Fibroblast of lung (primary cell): Measurements from ENCODE around the gene TMEM179.

Experiments
- EZH2 ChIP-seq: IDR thresholded peaks from 2 replicates; pipeline ENCODE4 v1.5.1; 2012; ENCODE audit warnings: low read length, control low read depth, mild to moderate bottlenecking; ENCODE audit errors: missing control alignments
- TF ChIP-seq, protein P1 (sequence below), 2 donors: IDR thresholded peaks in 1 of 2; conservative IDR thresholded peaks in 1 of 2; 1 replicate in 1 of 2; 2 replicates in 1 of 2; pipeline ENCODE4 v1.5.1; 2011 to 2012; ENCODE audit warnings: low read length in 2 of 2, control low read depth in 1 of 2, inconsistent platforms in 1 of 2, low read depth in 1 of 2, mild to moderate bottlenecking in 1 of 2

DNA sequence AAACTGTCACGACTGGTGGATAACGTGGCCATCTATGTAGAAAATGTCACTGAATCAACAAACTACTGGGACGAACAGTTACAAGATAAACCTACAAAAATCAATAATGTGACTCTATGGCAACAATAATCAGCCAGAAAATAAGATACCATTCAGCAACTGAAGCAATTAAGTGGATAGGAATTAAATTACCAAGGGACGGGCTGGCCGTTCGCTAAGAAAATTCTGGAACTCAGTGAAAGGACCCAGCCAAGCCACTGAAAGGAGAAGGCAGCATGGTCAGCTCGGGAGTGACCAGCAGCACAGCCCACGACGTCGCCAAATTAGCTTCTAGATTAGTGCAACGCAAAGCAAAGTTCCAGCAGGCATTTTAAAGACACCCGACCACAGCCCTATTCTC, 33.6 kb upstream of the TMEM179 start:
- TF ChIP-seq, protein P1, sequence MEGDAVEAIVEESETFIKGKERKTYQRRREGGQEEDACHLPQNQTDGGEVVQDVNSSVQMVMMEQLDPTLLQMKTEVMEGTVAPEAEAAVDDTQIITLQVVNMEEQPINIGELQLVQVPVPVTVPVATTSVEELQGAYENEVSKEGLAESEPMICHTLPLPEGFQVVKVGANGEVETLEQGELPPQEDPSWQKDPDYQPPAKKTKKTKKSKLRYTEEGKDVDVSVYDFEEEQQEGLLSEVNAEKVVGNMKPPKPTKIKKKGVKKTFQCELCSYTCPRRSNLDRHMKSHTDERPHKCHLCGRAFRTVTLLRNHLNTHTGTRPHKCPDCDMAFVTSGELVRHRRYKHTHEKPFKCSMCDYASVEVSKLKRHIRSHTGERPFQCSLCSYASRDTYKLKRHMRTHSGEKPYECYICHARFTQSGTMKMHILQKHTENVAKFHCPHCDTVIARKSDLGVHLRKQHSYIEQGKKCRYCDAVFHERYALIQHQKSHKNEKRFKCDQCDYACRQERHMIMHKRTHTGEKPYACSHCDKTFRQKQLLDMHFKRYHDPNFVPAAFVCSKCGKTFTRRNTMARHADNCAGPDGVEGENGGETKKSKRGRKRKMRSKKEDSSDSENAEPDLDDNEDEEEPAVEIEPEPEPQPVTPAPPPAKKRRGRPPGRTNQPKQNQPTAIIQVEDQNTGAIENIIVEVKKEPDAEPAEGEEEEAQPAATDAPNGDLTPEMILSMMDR (conservative IDR thresholded peaks at IDR 0.05 in 1 of 2, IDR thresholded peaks at IDR 0.05 in 1 of 2; ENCODE audit: low read depth in 1 of 2, low read length in 2 of 2): no peak
- peak; percentile 39 for TF ChIP-seq EZH2
